Right atrium auricular region (tissue), 2 donors: ENCODE data around the gene MOB3A. TPM values are rescaled to one million over a fixed set of nuclear protein-coding genes. Genes with fewer than 3 reads are reported as not detected.

Experiments used
- DNase-seq: peaks from one replicate; pipeline ENCODE4 v3.0.0-alpha.2; 2019; ENCODE audit warnings: low spot score
- H3K27ac ChIP-seq, 2 donors: fragments of 200-600 bp; sonication (generic); 1 replicate in 1 of 2; 2 replicates in 1 of 2; pipeline ENCODE4 v1.5.1; 2016 to 2019
- H3K27me3 ChIP-seq, 2 donors: fragments of 200-600 bp; sonication (generic); one replicate each; pipeline versions ENCODE4 v1.5.1 to v1.6.0; 2017 to 2019
- H3K36me3 ChIP-seq: fragments of 200-600 bp; sonication (generic); one replicate; pipeline ENCODE4 v1.5.1; 2016
- H3K4me1 ChIP-seq, 2 donors: fragments of 200-600 bp; sonication (generic); one replicate each; pipeline versions ENCODE4 v1.5.1 to v1.6.0; 2017 to 2019
- H3K4me3 ChIP-seq, 2 donors: fragments of 200-600 bp; sonication (generic); 1 replicate in 1 of 2; 2 replicates in 1 of 2; pipeline ENCODE4 v1.5.1; 2017 to 2019; ENCODE audit warnings: mild to moderate bottlenecking in 1 of 2, moderate library complexity in 1 of 2
- H3K9me3 ChIP-seq, 2 donors: fragments of 200-600 bp; sonication (generic); one replicate each; pipeline ENCODE4 v1.5.1; 2019
- CTCF ChIP-seq, 2 donors: fragments of 200-600 bp; sonication (generic); IDR thresholded peaks; one replicate each; pipeline ENCODE4 v1.5.1; 2019; ENCODE audit warnings: antibody characterized with exemption in 2 of 2
- total RNA-seq, 2 donors: library from RNA; depleted of rRNA; stranded (reverse); fragments of >200 nt; gene quantifications; one replicate each; pipeline ENCODE4 v1.1.0, GENCODE V29; 2016

The MOB3A gene
- total RNA-seq, 2 donors from 2014 or later, result 19.7 to 29.4 TPM

GRCh38 chr19:2109046-2109864 is 13.1 kb upstream of the MOB3A start:
- DNase-seq, result no peak
- Histone ChIP-seq H3K36me3 (peaks cover 90% of the 10 kb centered on the region), H3K4me1 (no peaks in the 10 kb centered on the region), H3K9me3 (no peaks in the 10 kb centered on the region), H3K27ac (no peak overlapping the region), H3K4me3 (no peak overlapping the region), H3K27me3 (no peaks in the 10 kb centered on the region)
- no peak for TF ChIP-seq CTCF (IDR thresholded peaks at IDR 0.05)

GRCh38 chr19:2108251-2109016 is 12.3 kb upstream of the MOB3A start:
- H3K9me3 ChIP-seq, result no peaks in the 10 kb centered on the region
- no peaks in the 10 kb centered on the region for H3K4me1 ChIP-seq
- no peak for DNase-seq
- H3K27ac ChIP-seq, result no peak overlapping the region
- no peaks in the 10 kb centered on the region for H3K27me3 ChIP-seq
- TF ChIP-seq CTCF (IDR thresholded peaks at IDR 0.05), result no peak
- no peak overlapping the region for H3K4me3 ChIP-seq
- H3K36me3 ChIP-seq, result peaks cover 81% of the 10 kb centered on the region

- DNase-seq, result no peak
- no peak overlapping the region for H3K4me3 ChIP-seq
- no peak overlapping the region for H3K27ac ChIP-seq
- H3K4me1 ChIP-seq, result no peaks in the 10 kb centered on the region
- no peaks in the 10 kb centered on the region for H3K27me3 ChIP-seq
- H3K36me3 ChIP-seq, result peaks cover 61% of the 10 kb centered on the region
- TF ChIP-seq CTCF (IDR thresholded peaks at IDR 0.05), result no peak
- no peaks in the 10 kb centered on the region for H3K9me3 ChIP-seq
Observed at GRCh38 chr19:2103045-2103707, 7.0 kb upstream of the MOB3A start.

- DNase-seq, result no peak
- Histone ChIP-seq H3K9me3 (no peaks in the 10 kb centered on the region), H3K36me3 (peaks cover 52% of the 10 kb centered on the region), H3K27me3 (no peaks in the 10 kb centered on the region), H3K27ac (no peak overlapping the region), H3K4me1 (peaks cover 0 to 10% of the 10 kb centered on the region in 2 donors), H3K4me3 (no peak overlapping the region)
- TF ChIP-seq CTCF (IDR thresholded peaks at IDR 0.05), result no peak
Observed at GRCh38 chr19:2101417-2102335, 5.5 kb upstream of the MOB3A start.

DNA sequence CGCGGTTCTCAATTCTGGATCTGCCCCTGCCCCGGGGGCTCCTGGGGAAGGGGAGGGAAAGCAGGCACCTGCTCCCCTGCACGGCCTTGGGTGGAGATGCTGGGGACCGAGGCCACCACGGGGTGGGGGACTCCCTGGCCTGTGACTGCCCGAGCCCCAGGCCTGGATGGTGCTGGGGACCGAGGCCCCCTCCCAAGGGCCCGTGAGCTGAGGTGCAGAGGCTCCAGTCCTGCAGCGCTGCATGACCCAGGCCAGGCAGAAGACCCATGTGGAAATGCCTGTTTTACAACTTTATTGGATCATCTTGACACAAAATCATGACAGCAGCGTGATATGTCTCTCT is 4.6 kb upstream of the MOB3A start:
- Histone ChIP-seq H3K36me3 (peaks cover 42% of the 10 kb centered on the region), H3K27ac (no peak overlapping the region), H3K9me3 (no peaks in the 10 kb centered on the region), H3K4me3 (no peak overlapping the region), H3K4me1 (peaks cover 0 to 10% of the 10 kb centered on the region in 2 donors), H3K27me3 (no peaks in the 10 kb centered on the region)
- no peak for DNase-seq
- no peak for TF ChIP-seq CTCF (IDR thresholded peaks at IDR 0.05)
